Endodermal cell (in vitro differentiated cells): ENCODE data around the gene NUDT19. TPM values are rescaled to one million over a fixed set of nuclear protein-coding genes. Genes with fewer than 3 reads are reported as not detected.

Source experiments
- DNase-seq: peaks from one replicate; pipeline ENCODE4 v3.0.0-alpha.2; 2017
- H3K27ac ChIP-seq: 2 replicates; pipeline ENCODE4 v1.5.1; 2013; ENCODE audit warnings: mild to moderate bottlenecking, low read depth, low read length, moderate library complexity
- H3K27me3 ChIP-seq: 2 replicates; pipeline ENCODE4 v1.6.1; 2013; ENCODE audit warnings: mild to moderate bottlenecking, low read length, moderate library complexity; ENCODE audit not compliant: insufficient read depth, control insufficient read depth, poor library complexity, severe bottlenecking
- H3K36me3 ChIP-seq: 2 replicates; pipeline ENCODE4 v1.7.0; 2013; ENCODE audit warnings: mild to moderate bottlenecking, low read length, moderate library complexity; ENCODE audit not compliant: control insufficient read depth, insufficient read depth
- H3K4me1 ChIP-seq: one replicate; pipeline ENCODE4 v1.7.0; 2013; ENCODE audit warnings: low read length; ENCODE audit not compliant: control insufficient read depth, insufficient read depth
- H3K4me3 ChIP-seq: 2 replicates; pipeline ENCODE4 v1.5.1; 2013; ENCODE audit warnings: mild to moderate bottlenecking, low read length, moderate library complexity
- H3K9ac ChIP-seq: 2 replicates; pipeline ENCODE4 v1.6.1; 2013; ENCODE audit warnings: mild to moderate bottlenecking, low read length, moderate library complexity; ENCODE audit not compliant: poor library complexity, severe bottlenecking; ENCODE audit errors: extremely low read depth
- H3K9me3 ChIP-seq: 2 replicates; pipeline ENCODE4 v1.6.1; 2013; ENCODE audit warnings: mild to moderate bottlenecking, low read length, moderate library complexity; ENCODE audit not compliant: control insufficient read depth
- H3K27ac Mint-ChIP-seq: 2 replicates; pipeline ENCODE4 v1.8.0; 2020; ENCODE audit warnings: mixed read lengths
- H3K27me3 Mint-ChIP-seq: 2 replicates; pipeline ENCODE4 v1.8.0; 2021; ENCODE audit warnings: mild to moderate bottlenecking, mixed read lengths; ENCODE audit not compliant: insufficient read depth
- H3K36me3 Mint-ChIP-seq: 2 replicates; pipeline ENCODE4 v1.8.0; 2020; ENCODE audit warnings: low read depth, mixed read lengths
- H3K4me1 Mint-ChIP-seq: 2 replicates; pipeline ENCODE4 v1.8.0; 2020; ENCODE audit warnings: mixed read lengths
- H3K4me3 Mint-ChIP-seq: 2 replicates; pipeline ENCODE4 v1.8.0; 2020; ENCODE audit warnings: mild to moderate bottlenecking, moderate library complexity, mixed read lengths
- H3K9me3 Mint-ChIP-seq: 2 replicates; pipeline ENCODE4 v1.8.0; 2020; ENCODE audit warnings: mild to moderate bottlenecking, mixed read lengths
- WGBS, 2 experiments: methylation state at CpG; one replicate each; pipeline versions ENCODE4 v1.1.5 to v1.1.7; 2013; ENCODE audit warnings: missing lambda C conversion rate in 2 of 2, mixed read lengths in 1 of 2; ENCODE audit not compliant: insufficient coverage in 1 of 2, insufficient read length in 1 of 2; 5-methylcytosine and 5-hydroxymethylcytosine counted together
- total RNA-seq, 2 donors: library from RNA; stranded (reverse); fragmentation: NEBNext Ultra II Directional in 1 of 2; extraction: Animal tissue kit (Norgen Biotek cat#: 25700) in 1 of 2; gene quantifications; 2 replicates in 1 of 2; 3 replicates in 1 of 2; pipeline ENCODE4 v1.2.1, GENCODE V29; 2021
- TF ChIP-seq, protein P1 (sequence below): fragments of 200-600 bp; sonication (generic); conservative IDR thresholded peaks from 2 replicates; pipeline ENCODE4 v1.5.0; 2021; ENCODE audit warnings: antibody characterized with exemption, mild to moderate bottlenecking

Gene NUDT19
- total RNA-seq, 2 donors from 2014 or later: 5.8 to 6.8 TPM

DNA sequence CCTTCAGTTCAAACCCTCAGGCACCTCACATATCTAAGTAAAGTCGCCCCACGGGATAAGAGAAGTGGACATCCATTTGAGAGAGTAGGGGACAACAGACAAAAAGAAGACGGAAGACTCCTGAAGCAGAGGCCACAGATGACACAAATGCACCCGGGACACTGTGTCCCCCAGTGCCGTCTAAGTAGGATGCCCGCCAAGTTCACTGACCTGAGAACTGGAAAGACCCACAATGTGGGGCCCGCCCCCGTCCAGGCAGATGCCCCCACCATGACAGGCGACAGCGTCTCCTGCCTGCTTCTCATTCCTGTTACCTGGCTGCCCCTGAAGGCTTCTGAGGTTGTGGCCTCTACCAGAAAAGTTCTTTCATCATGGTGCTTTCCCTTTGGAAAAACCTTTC is 33.5 kb upstream of the NUDT19 start:
- Mint-ChIP-seq H3K27ac (no peak overlapping the region), H3K9me3 (no peaks in the 10 kb centered on the region), H3K4me3 (no peak overlapping the region), H3K4me1 (no peaks in the 10 kb centered on the region), H3K27me3 (no peaks in the 10 kb centered on the region), H3K36me3 (peaks cover 22% of the 10 kb centered on the region)
- Histone ChIP-seq H3K27me3 (no peaks in the 10 kb centered on the region), H3K27ac (no peak overlapping the region), H3K4me3 (no peak overlapping the region), H3K9ac (no peak overlapping the region), H3K36me3 (peaks cover 35% of the 10 kb centered on the region), H3K9me3 (no peaks in the 10 kb centered on the region), H3K4me1 (no peaks in the 10 kb centered on the region)
- TF ChIP-seq, protein P1, sequence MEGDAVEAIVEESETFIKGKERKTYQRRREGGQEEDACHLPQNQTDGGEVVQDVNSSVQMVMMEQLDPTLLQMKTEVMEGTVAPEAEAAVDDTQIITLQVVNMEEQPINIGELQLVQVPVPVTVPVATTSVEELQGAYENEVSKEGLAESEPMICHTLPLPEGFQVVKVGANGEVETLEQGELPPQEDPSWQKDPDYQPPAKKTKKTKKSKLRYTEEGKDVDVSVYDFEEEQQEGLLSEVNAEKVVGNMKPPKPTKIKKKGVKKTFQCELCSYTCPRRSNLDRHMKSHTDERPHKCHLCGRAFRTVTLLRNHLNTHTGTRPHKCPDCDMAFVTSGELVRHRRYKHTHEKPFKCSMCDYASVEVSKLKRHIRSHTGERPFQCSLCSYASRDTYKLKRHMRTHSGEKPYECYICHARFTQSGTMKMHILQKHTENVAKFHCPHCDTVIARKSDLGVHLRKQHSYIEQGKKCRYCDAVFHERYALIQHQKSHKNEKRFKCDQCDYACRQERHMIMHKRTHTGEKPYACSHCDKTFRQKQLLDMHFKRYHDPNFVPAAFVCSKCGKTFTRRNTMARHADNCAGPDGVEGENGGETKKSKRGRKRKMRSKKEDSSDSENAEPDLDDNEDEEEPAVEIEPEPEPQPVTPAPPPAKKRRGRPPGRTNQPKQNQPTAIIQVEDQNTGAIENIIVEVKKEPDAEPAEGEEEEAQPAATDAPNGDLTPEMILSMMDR: no peak
- no peak for DNase-seq
- 93 to 95% methylated on average over 10 of the region's 10 CpGs for WGBS, 2 experiments

DNA sequence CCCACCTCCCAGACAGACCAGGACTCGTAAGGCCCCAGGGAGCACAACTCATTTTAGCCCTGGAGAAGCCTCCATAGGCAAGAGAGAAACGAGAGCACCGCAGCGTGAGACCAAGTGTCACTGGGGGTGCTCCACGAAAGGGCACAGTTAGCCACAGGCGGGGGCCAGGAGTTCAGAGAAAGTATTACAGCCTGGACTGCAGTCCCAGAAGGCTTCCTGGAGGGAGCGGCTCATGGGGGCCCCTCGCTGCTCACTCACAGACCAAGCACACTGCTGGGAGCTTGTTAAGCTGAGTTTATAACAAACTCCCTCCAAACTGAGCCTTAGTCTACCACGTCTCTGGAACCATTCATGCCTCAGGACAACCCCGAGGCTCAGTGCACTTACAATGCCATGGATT is 33.1 kb upstream of the NUDT19 start:
- Mint-ChIP-seq H3K4me3 (no peak overlapping the region), H3K9me3 (no peaks in the 10 kb centered on the region), H3K36me3 (peaks cover 19% of the 10 kb centered on the region), H3K4me1 (no peaks in the 10 kb centered on the region), H3K27ac (no peak overlapping the region), H3K27me3 (no peaks in the 10 kb centered on the region)
- WGBS, 2 experiments: 85% methylated on average over 7 to 10 of the region's 10 CpGs
- Histone ChIP-seq H3K36me3 (peaks cover 35% of the 10 kb centered on the region), H3K27me3 (no peaks in the 10 kb centered on the region), H3K4me1 (no peaks in the 10 kb centered on the region), H3K27ac (no peak overlapping the region), H3K9me3 (no peaks in the 10 kb centered on the region), H3K4me3 (no peak overlapping the region), H3K9ac (no peak overlapping the region)
- no peak for DNase-seq
- TF ChIP-seq, protein P1: no peak

DNA sequence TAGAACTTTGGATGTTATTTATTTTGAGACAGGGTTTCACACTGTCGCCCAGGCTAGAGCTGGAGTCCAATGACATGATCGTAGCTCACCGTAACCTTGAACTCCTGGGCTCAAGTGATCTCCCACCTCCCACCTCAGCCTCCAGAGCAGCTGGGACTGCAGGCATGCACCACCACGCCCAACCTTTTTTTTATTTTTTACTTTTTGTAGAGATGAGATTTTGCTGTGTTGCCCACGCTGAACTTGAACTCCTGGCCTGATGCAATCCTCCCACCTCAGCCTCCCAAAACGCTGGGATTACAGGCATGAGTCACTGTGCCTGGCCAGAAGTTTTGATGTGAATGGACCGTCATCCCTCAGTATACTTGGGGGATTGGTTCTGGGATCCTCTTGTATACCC is 30.3 kb upstream of the NUDT19 start:
- Mint-ChIP-seq H3K4me3 (no peak overlapping the region), H3K9me3 (no peaks in the 10 kb centered on the region), H3K4me1 (no peaks in the 10 kb centered on the region), H3K27me3 (no peaks in the 10 kb centered on the region), H3K27ac (no peak overlapping the region), H3K36me3 (peaks cover 12% of the 10 kb centered on the region)
- Histone ChIP-seq H3K4me3 (no peak overlapping the region), H3K9me3 (no peaks in the 10 kb centered on the region), H3K4me1 (no peaks in the 10 kb centered on the region), H3K27ac (no peak overlapping the region), H3K9ac (no peak overlapping the region), H3K36me3 (peaks cover 25% of the 10 kb centered on the region), H3K27me3 (no peaks in the 10 kb centered on the region)
- TF ChIP-seq, protein P1: no peak
- DNase-seq: no peak
- 92 to 100% methylated on average over 3 to 7 of the region's 7 CpGs for WGBS, 2 experiments
